IMR-90 (cell line): ENCODE measurements around the gene WBP2. TPM values are rescaled to one million over a fixed set of nuclear protein-coding genes. Genes with fewer than 3 reads are reported as not detected.

ENCODE experiments used
- ATAC-seq: fragments of 200-7000 bp; cut with Tn5 transposase; 2 replicates; pipeline ENCODE4 v1.9.1; 2020; ENCODE audit warnings: low read depth, mild to moderate bottlenecking, moderate library complexity
- BruUV-seq: library from RNA; stranded (reverse); fragments of 400-500 nt; replicated peaks from 2 replicates; lab custom pipeline; 2021; lab: Mats Ljungman, UMichigan
- CTCF ChIA-PET: fragments of 300-600 bp; formaldehyde crosslinking; extraction: SDS; loops from one replicate; lab custom pipeline; 2021; ENCODE audit warnings: antibody characterized with exemption; lab: Yijun Ruan, JAX
- POLR2A ChIA-PET: fragments of 300-600 bp; sonication (Branson Sonifier 250); formaldehyde crosslinking; loops from one replicate; lab custom pipeline; 2022; ENCODE audit warnings: antibody characterized with exemption; ENCODE audit not compliant: unreplicated experiment; lab: Charles Lee
- DNase-seq: peaks from one replicate; pipeline ENCODE4 v3.0.0; 2013
- H2AFZ ChIP-seq: replicated peaks from 2 replicates; pipeline ENCODE3; 2013; ENCODE audit warnings: low read length, mild to moderate bottlenecking; ENCODE audit not compliant: poor library complexity
- H2AK5ac ChIP-seq: 2 replicates; pipeline ENCODE4 v1.6.1; 2013; ENCODE audit warnings: low read depth, low read length, inconsistent platforms
- H2AK9ac ChIP-seq: replicated peaks from 2 replicates; pipeline ENCODE3; 2013; ENCODE audit warnings: mild to moderate bottlenecking, low read depth, low read length, moderate library complexity; ENCODE audit not compliant: poor library complexity
- H2BK120ac ChIP-seq: 2 replicates; pipeline ENCODE4 v1.6.1; 2013; ENCODE audit warnings: low read depth, low read length, inconsistent platforms
- H2BK15ac ChIP-seq: 3 replicates; pipeline ENCODE4 v1.6.1; 2013; ENCODE audit warnings: low read depth, low read length, inconsistent platforms
- H2BK20ac ChIP-seq: 2 replicates; pipeline ENCODE4 v1.6.1; 2013; ENCODE audit warnings: low read depth, mild to moderate bottlenecking, inconsistent platforms, low read length, moderate library complexity
- H2BK5ac ChIP-seq: 2 replicates; pipeline ENCODE4 v1.6.1; 2013; ENCODE audit warnings: mild to moderate bottlenecking, low read depth, low read length, inconsistent platforms; ENCODE audit not compliant: poor library complexity, severe bottlenecking
- H3K14ac ChIP-seq: replicated peaks from 2 replicates; pipeline ENCODE4 v1.6.1; 2013; ENCODE audit warnings: low read depth, low read length, inconsistent platforms
- H3K18ac ChIP-seq: 2 replicates; pipeline ENCODE4 v1.6.1; 2013; ENCODE audit warnings: low read depth, low read length, control low read depth
- H3K23ac ChIP-seq: 2 replicates; pipeline ENCODE4 v1.6.1; 2013; ENCODE audit warnings: low read depth, low read length, inconsistent platforms
- H3K27ac ChIP-seq: 2 replicates; pipeline ENCODE4 v1.5.1; 2013; ENCODE audit warnings: mild to moderate bottlenecking, control low read depth, low read length; ENCODE audit not compliant: insufficient read depth
- H3K27me3 ChIP-seq: 2 replicates; pipeline ENCODE4 v1.6.1; 2013; ENCODE audit warnings: low read length; ENCODE audit not compliant: control insufficient read depth, insufficient read depth
- H3K36me3 ChIP-seq: 2 replicates; pipeline ENCODE4 v1.6.1; 2013; ENCODE audit warnings: low read length, mixed read lengths; ENCODE audit not compliant: control insufficient read depth, insufficient read depth
- H3K4ac ChIP-seq: 2 replicates; pipeline ENCODE4 v1.6.1; 2013; ENCODE audit warnings: low read depth, low read length, inconsistent platforms
- H3K4me1 ChIP-seq: 2 replicates; pipeline ENCODE4 v1.6.1; 2013; ENCODE audit warnings: low read length, mixed read lengths; ENCODE audit not compliant: control insufficient read depth, insufficient read depth
- H3K4me2 ChIP-seq: 2 replicates; pipeline ENCODE4 v1.6.1; 2013; ENCODE audit warnings: low read depth, mild to moderate bottlenecking, control low read depth, low read length, moderate library complexity
- H3K4me3 ChIP-seq: 2 replicates; pipeline ENCODE4 v1.5.1; 2013; ENCODE audit warnings: low read depth, mild to moderate bottlenecking, control low read depth, low read length, moderate library complexity; ENCODE audit not compliant: insufficient read depth
- H3K56ac ChIP-seq: 2 replicates; pipeline ENCODE4 v1.6.1; 2013; ENCODE audit warnings: low read length, inconsistent platforms; ENCODE audit not compliant: insufficient read depth; ENCODE audit errors: extremely low read depth
- H3K79me1 ChIP-seq, 2 experiments: 2 replicates each; pipeline ENCODE4 v1.6.1; 2013; ENCODE audit warnings: low read length in 2 of 2, inconsistent platforms in 1 of 2, low read depth in 1 of 2
- H3K9ac ChIP-seq: 2 replicates; pipeline ENCODE4 v1.6.1; 2013; ENCODE audit warnings: low read depth, low read length, control low read depth
- H3K9me1 ChIP-seq: 2 replicates; pipeline ENCODE4 v1.6.1; 2013; ENCODE audit warnings: low read length, inconsistent platforms; ENCODE audit not compliant: insufficient read depth
- H3K9me3 ChIP-seq: 2 replicates; pipeline ENCODE4 v1.6.1; 2013; ENCODE audit warnings: low read length; ENCODE audit not compliant: control insufficient read depth, insufficient read depth
- H4K20me1 ChIP-seq: 2 replicates; pipeline ENCODE4 v1.6.1; 2013; ENCODE audit warnings: low read length, inconsistent platforms; ENCODE audit not compliant: insufficient read depth
- H4K5ac ChIP-seq: 2 replicates; pipeline ENCODE4 v1.6.1; 2013; ENCODE audit warnings: mild to moderate bottlenecking, low read depth, low read length, control low read depth
- H4K8ac ChIP-seq, 2 experiments: 2 replicates each; pipeline ENCODE4 v1.6.1; 2013; ENCODE audit warnings: low read depth in 2 of 2, low read length in 2 of 2, control low read depth in 1 of 2, inconsistent platforms in 1 of 2
- H4K91ac ChIP-seq: 2 replicates; pipeline ENCODE4 v1.6.1; 2013; ENCODE audit warnings: low read depth, low read length, inconsistent platforms; ENCODE audit not compliant: insufficient read depth
- BHLHE40 ChIP-seq: fragments of 150-350 bp; IDR thresholded peaks from 2 replicates; pipeline ENCODE4 v1.6.1; 2016; ENCODE audit warnings: mild to moderate bottlenecking, low read depth, low read length
- CHD1 ChIP-seq: IDR thresholded peaks from 2 replicates; pipeline ENCODE4 v1.6.1; 2012; ENCODE audit warnings: low read depth, low read length, improper control_type of control experiment
- CTCF ChIP-seq: conservative IDR thresholded peaks from 2 replicates; pipeline ENCODE4 v1.5.1; 2012; ENCODE audit warnings: mild to moderate bottlenecking, low read depth, low read length, improper control_type of control experiment
- FOS ChIP-seq: fragments of 150-350 bp; IDR thresholded peaks from 2 replicates; pipeline ENCODE4 v1.6.1; 2016; ENCODE audit warnings: low read depth, low read length
- MAFK ChIP-seq: IDR thresholded peaks from 2 replicates; pipeline ENCODE4 v1.6.1; 2012; ENCODE audit warnings: low read depth, low read length, improper control_type of control experiment
- MXI1 ChIP-seq: IDR thresholded peaks from 2 replicates; pipeline ENCODE4 v1.6.1; 2012; ENCODE audit warnings: low read depth, mild to moderate bottlenecking, low read length, moderate library complexity, borderline replicate concordance
- POLR2A ChIP-seq: IDR thresholded peaks from 2 replicates; pipeline ENCODE4 v1.6.1; 2012; ENCODE audit warnings: mild to moderate bottlenecking, low read depth, low read length
- RAD21 ChIP-seq: IDR thresholded peaks from 2 replicates; pipeline ENCODE4 v1.6.1; 2012; ENCODE audit warnings: low read length, improper control_type of control experiment
- RCOR1 ChIP-seq: IDR thresholded peaks from 2 replicates; pipeline ENCODE4 v1.6.1; 2012; ENCODE audit warnings: mild to moderate bottlenecking, low read length, improper control_type of control experiment; ENCODE audit not compliant: insufficient replicate concordance
- SMC3 ChIP-seq: fragments of 150-350 bp; IDR thresholded peaks from 2 replicates; pipeline ENCODE4 v1.6.1; 2016; ENCODE audit warnings: low read depth, mild to moderate bottlenecking, antibody characterized with exemption, low read length, moderate library complexity
- USF2 ChIP-seq: fragments of 150-350 bp; IDR thresholded peaks from 2 replicates; pipeline ENCODE4 v1.6.1; 2017; ENCODE audit warnings: mild to moderate bottlenecking, antibody characterized with exemption, low read length, low read depth
- WGBS, 2 experiments: methylation state at CpG; one replicate each; pipeline versions ENCODE4 v1.1.5 to v1.1.7; 2013; ENCODE audit warnings: missing lambda C conversion rate in 2 of 2; ENCODE audit not compliant: insufficient read length in 1 of 2; ENCODE audit errors: extremely low coverage in 2 of 2; 5-methylcytosine and 5-hydroxymethylcytosine counted together
- dilution Hi-C: fragments of 300-500 bp; cut with HindIII; formaldehyde crosslinking; loops from one replicate; pipeline ENCODE4 v1.14.3; 2018; ENCODE audit warnings: low sequenced_read_pairs; ENCODE audit not compliant: unreplicated experiment
- in situ Hi-C: fragments of 300-500 bp; cut with MboI; formaldehyde crosslinking; loops from 3 replicates; pipeline ENCODE4 v1.14.3; 2019; ENCODE audit warnings: low sequenced_read_pairs, inconsistent platforms, mixed read lengths
- intact Hi-C: fragments of 100-400 bp; cut with micrococcal nuclease; formaldehyde crosslinking; loops from 2 replicates; pipeline ENCODE4 v1.10.0; 2022
- polyA plus RNA-seq, 3 experiments: library from polyadenylated mRNA; depleted of rRNA; stranded (reverse); fragments of >200 nt; gene quantifications; 2 replicates each; pipeline ENCODE4 v1.2.3, GENCODE V29; 2012; ENCODE audit warnings: low replicate concordance in 1 of 3
- total RNA-seq: library from RNA; depleted of rRNA; stranded (reverse); fragments of >200 nt; gene quantifications from 2 replicates; pipeline ENCODE4 v1.2.3, GENCODE V29; 2012

Gene WBP2
- total and polyA plus RNA-seq, 2 of the 4 experiments (the other 2 are of a cell fraction) = 9.0 to 35.5 TPM

GRCh38 chr17:75826561-75827307 lies 28.4 kb downstream of the WBP2 start:
- H3K9me1 ChIP-seq = no peaks in the 10 kb centered on the region
- intact Hi-C loops = loop anchor here (5.0 kb wide), 1 partner anchor 44 kb away; the partner anchor contains the start of gene UNK
- H2AK5ac ChIP-seq = no peak overlapping the region
- no peaks in the 10 kb centered on the region for H4K20me1 ChIP-seq
- no peak overlapping the region for H4K91ac ChIP-seq
- H3K27me3 ChIP-seq = no peaks in the 10 kb centered on the region
- no peak overlapping the region for H2BK120ac ChIP-seq
- H2AFZ ChIP-seq = no peak overlapping the region
- no peak overlapping the region for H3K9ac ChIP-seq
- no peaks in the 10 kb centered on the region for H3K9me3 ChIP-seq
- H3K4me3 ChIP-seq = no peak overlapping the region
- no peak overlapping the region for H2AK9ac ChIP-seq
- H3K18ac ChIP-seq = no peak overlapping the region
- H3K4ac ChIP-seq = no peak overlapping the region
- H3K4me2 ChIP-seq = no peak overlapping the region
- H4K8ac ChIP-seq = no peak overlapping the region; a peak in 1 of 4 replicates
- H3K27ac ChIP-seq = no peak overlapping the region
- WGBS, 2 experiments = 83% methylated on average over 7 of the region's 14 CpGs; no CpG with 5 or more reads in 1 of the 2 experiments
- DNase-seq = no peak
- H3K56ac ChIP-seq = no peak overlapping the region
- TF ChIP-seq CHD1 (no peak), MXI1 (no peak), USF2 (no peak), BHLHE40 (no peak), RAD21 (no peak), MAFK (no peak), SMC3 (no peak), RCOR1 (no peak), CTCF (no peak), POLR2A (no peak), FOS (no peak)
- no peak overlapping the region for H2BK15ac ChIP-seq
- H2BK5ac ChIP-seq = no peak overlapping the region
- H3K36me3 ChIP-seq = peaks cover 24% of the 10 kb centered on the region
- no peaks in the 10 kb centered on the region; the same call in 1 of the 2 replicates for H3K4me1 ChIP-seq
- no peak overlapping the region for H3K23ac ChIP-seq
- H3K79me1 ChIP-seq = no peaks in the 10 kb centered on the region
- in situ Hi-C loops = no loop called here
- no peak overlapping the region for H2BK20ac ChIP-seq
- dilution Hi-C loops = no loop called here
- no peak overlapping the region for H3K14ac ChIP-seq
- ChIA-PET POLR2A (interaction anchor here (0.8 to 1.2 kb wide), 2 partner anchors 12 to 47 kb away, joined by 3 to 4 read pairs; no protein-coding TSS in a partner anchor), CTCF (interaction anchor here (0.7 to 1.4 kb wide), 5 partner anchors 12 to 114 kb away, joined by 3 to 4 read pairs (median 3); partner anchors contain the start of genes FBF1 and GALK1)
- no peak overlapping the region for H4K5ac ChIP-seq
- BruUV-seq = no TSS peak
- ATAC-seq = no peak
